ENCODE results near the gene CDC5L. TPM values are rescaled to one million over a fixed set of nuclear protein-coding genes. Genes with fewer than 3 reads are reported as not detected.
"Not testable (repeated sequence)": the region's sequence is repeated elsewhere in the genome, so short reads cannot be mapped to it uniquely, and the experiment has no call there.

CDC5L gene
- total and polyA plus RNA-seq, 2 of the 13 experiments (the other 11 are each of a cell fraction or from before 2014, with no cell fraction given) = 11.0 to 34.2 TPM

DNA sequence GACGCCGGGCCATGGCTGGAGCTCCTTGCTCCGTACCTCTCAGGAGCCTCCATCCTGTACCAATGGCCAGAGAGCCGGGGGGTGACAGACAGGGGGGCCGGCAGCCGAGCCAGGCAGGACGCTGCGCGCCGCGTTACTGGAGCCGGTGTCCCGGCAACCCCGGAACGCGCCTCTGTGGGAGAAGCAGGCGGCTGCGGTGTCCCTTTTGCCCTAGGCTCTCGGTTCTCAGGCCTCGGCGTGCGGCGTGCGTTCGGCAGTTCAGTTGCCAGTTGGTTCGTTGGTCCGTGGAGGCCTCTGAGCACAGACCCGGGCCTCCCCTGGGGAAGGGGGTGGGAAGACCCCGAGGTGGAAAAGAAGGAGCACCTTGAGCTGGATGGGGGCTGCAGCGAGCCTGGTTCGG lies 45.0 kb upstream of the CDC5L start, which contains the start of gene SPATS1 (continued):
- TF ChIP-seq, protein P1, sequence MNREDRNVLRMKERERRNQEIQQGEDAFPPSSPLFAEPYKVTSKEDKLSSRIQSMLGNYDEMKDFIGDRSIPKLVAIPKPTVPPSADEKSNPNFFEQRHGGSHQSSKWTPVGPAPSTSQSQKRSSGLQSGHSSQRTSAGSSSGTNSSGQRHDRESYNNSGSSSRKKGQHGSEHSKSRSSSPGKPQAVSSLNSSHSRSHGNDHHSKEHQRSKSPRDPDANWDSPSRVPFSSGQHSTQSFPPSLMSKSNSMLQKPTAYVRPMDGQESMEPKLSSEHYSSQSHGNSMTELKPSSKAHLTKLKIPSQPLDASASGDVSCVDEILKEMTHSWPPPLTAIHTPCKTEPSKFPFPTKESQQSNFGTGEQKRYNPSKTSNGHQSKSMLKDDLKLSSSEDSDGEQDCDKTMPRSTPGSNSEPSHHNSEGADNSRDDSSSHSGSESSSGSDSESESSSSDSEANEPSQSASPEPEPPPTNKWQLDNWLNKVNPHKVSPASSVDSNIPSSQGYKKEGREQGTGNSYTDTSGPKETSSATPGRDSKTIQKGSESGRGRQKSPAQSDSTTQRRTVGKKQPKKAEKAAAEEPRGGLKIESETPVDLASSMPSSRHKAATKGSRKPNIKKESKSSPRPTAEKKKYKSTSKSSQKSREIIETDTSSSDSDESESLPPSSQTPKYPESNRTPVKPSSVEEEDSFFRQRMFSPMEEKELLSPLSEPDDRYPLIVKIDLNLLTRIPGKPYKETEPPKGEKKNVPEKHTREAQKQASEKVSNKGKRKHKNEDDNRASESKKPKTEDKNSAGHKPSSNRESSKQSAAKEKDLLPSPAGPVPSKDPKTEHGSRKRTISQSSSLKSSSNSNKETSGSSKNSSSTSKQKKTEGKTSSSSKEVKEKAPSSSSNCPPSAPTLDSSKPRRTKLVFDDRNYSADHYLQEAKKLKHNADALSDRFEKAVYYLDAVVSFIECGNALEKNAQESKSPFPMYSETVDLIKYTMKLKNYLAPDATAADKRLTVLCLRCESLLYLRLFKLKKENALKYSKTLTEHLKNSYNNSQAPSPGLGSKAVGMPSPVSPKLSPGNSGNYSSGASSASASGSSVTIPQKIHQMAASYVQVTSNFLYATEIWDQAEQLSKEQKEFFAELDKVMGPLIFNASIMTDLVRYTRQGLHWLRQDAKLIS (CRISPR knock-in tag; IDR thresholded peaks at IDR 0.05) = no peak
- no peak for TF ChIP-seq ZNF713 (CRISPR knock-in tag; IDR thresholded peaks at IDR 0.05)
- TF ChIP-seq, protein P2, sequence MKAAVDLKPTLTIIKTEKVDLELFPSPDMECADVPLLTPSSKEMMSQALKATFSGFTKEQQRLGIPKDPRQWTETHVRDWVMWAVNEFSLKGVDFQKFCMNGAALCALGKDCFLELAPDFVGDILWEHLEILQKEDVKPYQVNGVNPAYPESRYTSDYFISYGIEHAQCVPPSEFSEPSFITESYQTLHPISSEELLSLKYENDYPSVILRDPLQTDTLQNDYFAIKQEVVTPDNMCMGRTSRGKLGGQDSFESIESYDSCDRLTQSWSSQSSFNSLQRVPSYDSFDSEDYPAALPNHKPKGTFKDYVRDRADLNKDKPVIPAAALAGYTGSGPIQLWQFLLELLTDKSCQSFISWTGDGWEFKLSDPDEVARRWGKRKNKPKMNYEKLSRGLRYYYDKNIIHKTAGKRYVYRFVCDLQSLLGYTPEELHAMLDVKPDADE (CRISPR knock-in tag; IDR thresholded peaks at IDR 0.05) = no peak
- TF ChIP-seq SNAI1 (CRISPR knock-in tag; IDR thresholded peaks at IDR 0.05; ENCODE audit: borderline replicate concordance) = no peak
- TF ChIP-seq HNRNPK (IDR thresholded peaks at IDR 0.05; ENCODE audit: low read depth, low read length, poor library complexity, severe bottlenecking) = no peak
- TF ChIP-seq ZFX (CRISPR knock-in tag; IDR thresholded peaks at IDR 0.05; ENCODE audit: low read depth) = peak; percentile 28
- no peak for TF ChIP-seq ZNF431 (CRISPR knock-in tag; IDR thresholded peaks at IDR 0.05; ENCODE audit: borderline replicate concordance, low read depth)
- no peak for TF ChIP-seq KDM5A (IDR thresholded peaks at IDR 0.05; ENCODE audit: borderline replicate concordance, low read length)
- TF ChIP-seq RFXAP (CRISPR knock-in tag; IDR thresholded peaks at IDR 0.05; ENCODE audit: borderline replicate concordance) = no peak
- no peak for TF ChIP-seq ZNF354B (CRISPR knock-in tag; IDR thresholded peaks at IDR 0.05)
- peak; percentile 75 for TF ChIP-seq HNRNPLL (IDR thresholded peaks at IDR 0.05; ENCODE audit: low read depth, low read length, poor library complexity, severe bottlenecking)
- no peak for TF ChIP-seq ZNF350 (CRISPR knock-in tag; IDR thresholded peaks at IDR 0.05; ENCODE audit: borderline replicate concordance, low read depth)
- TF ChIP-seq, protein P3, sequence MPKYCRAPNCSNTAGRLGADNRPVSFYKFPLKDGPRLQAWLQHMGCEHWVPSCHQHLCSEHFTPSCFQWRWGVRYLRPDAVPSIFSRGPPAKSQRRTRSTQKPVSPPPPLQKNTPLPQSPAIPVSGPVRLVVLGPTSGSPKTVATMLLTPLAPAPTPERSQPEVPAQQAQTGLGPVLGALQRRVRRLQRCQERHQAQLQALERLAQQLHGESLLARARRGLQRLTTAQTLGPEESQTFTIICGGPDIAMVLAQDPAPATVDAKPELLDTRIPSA (CRISPR knock-in tag; IDR thresholded peaks at IDR 0.05; ENCODE audit: borderline replicate concordance) = no peak
- TF ChIP-seq SP5 (CRISPR knock-in tag; IDR thresholded peaks at IDR 0.05; ENCODE audit: borderline replicate concordance, low read depth) = no peak

DNA sequence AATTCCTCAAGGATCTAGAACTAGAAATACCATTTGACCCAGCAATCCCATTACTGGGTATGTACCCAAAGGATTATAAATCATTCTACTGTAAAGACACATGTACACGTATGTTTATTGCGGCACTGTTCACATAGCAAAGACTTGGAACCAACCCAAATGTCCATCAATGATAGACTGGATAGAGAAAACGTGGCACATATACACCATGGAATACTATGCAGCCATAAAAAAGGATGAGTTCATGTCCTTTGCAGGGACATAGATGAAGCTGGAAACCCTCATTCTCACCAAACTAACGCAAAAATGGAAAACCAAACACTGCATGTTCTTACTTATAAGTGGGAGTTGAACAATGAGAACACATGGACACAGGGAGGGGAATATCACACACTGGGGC lies 40.7 kb upstream of the CDC5L start:
- in situ Hi-C loops (cut with HindIII; ENCODE audit: extremely low pct_ligation_motif_present, low pct_unique_long_range_greater_than_20kb); CTCF ChIA-PET (ENCODE audit: low intra/inter-chr PET ratio, low total read pairs); H3K9ac ChIP-seq (ENCODE audit: insufficient read depth, low read depth, low read length); H3K4me3 ChIP-seq (replicated peaks in 1 of 3; ENCODE audit: insufficient read depth in 1 of 3, low read depth in 2 of 3, low read length in 3 of 3); H4K20me1 ChIP-seq (ENCODE audit: insufficient read depth, low read length); DNase-seq (ENCODE audit: low spot score); intact Hi-C loops (cut with micrococcal nuclease; ENCODE audit: unreplicated experiment); BruUV-seq (replicated peaks); H3K4me2 ChIP-seq (ENCODE audit: low read depth, low read length); H2AFZ ChIP-seq (ENCODE audit: low read length); ATAC-seq; H3K9me3 ChIP-seq (ENCODE audit: low read length); H3K79me2 ChIP-seq (ENCODE audit: insufficient read depth, low read length); H3K27ac ChIP-seq (ENCODE audit: extremely low read length, insufficient read depth, low read length); POLR2A ChIA-PET; H3K36me3 ChIP-seq (replicated peaks in 1 of 2; ENCODE audit: control insufficient read depth in 1 of 2, insufficient read depth in 2 of 2, low read length in 2 of 2); FAIRE-seq: not testable (repeated sequence)
- 24% methylated on average over 4 of the region's 4 CpGs for WGBS (ENCODE audit: low lambda C conversion rate)
- Histone ChIP-seq H3K27me3 (ENCODE audit: control insufficient read depth in 1 of 2, insufficient read depth in 2 of 2, low read length in 2 of 2) (peaks cover 0 to 36% of the 10 kb centered on the region in 2 experiments; a peak in 4 of 5 replicates), H3K4me1 (ENCODE audit: insufficient read depth, low read length) (peaks cover 16% of the 10 kb centered on the region)
